Transverse colon (tissue), 4 donors: ENCODE data around the gene DGKD. TPM values are rescaled to one million over a fixed set of nuclear protein-coding genes. Genes with fewer than 3 reads are reported as not detected.

ENCODE experiments used
- DNase-seq: peaks from one replicate; pipeline ENCODE4 v3.0.0-alpha.2; 2019
- H3K27ac ChIP-seq, 4 donors: fragments of 200-600 bp; sonication (generic); 2 replicates each; pipeline ENCODE4 v1.5.1; 2016 to 2018; ENCODE audit warnings: inconsistent platforms in 4 of 4
- H3K27me3 ChIP-seq: fragments of 200-600 bp; sonication (generic); 2 replicates; pipeline ENCODE4 v1.5.1; 2017; ENCODE audit warnings: inconsistent platforms
- H3K36me3 ChIP-seq, 4 donors: fragments of 200-600 bp; sonication (generic); 2 replicates each; pipeline ENCODE4 v1.5.1; 2017 to 2019; ENCODE audit warnings: inconsistent platforms in 4 of 4
- H3K4me1 ChIP-seq, 4 donors: fragments of 200-600 bp; sonication (generic); 2 replicates each; pipeline ENCODE4 v1.5.1; 2017 to 2020; ENCODE audit warnings: inconsistent platforms in 4 of 4
- H3K4me3 ChIP-seq, 4 donors: fragments of 200-600 bp; sonication (generic); 1 replicate in 1 of 4; 2 replicates in 3 of 4; pipeline versions ENCODE4 v1.5.1 to v1.6.1; 2017 to 2019; ENCODE audit warnings: inconsistent platforms in 4 of 4
- H3K9me3 ChIP-seq, 2 donors: fragments of 200-600 bp; sonication (generic); 2 replicates each; pipeline ENCODE4 v1.5.1; 2017 to 2019; ENCODE audit warnings: inconsistent platforms in 2 of 2
- CTCF ChIP-seq, 5 experiments: fragments of 200-600 bp in 3 of 5; fragments of 450-650 bp in 2 of 5; sonication (generic) in 3 of 5; IDR thresholded peaks; 1 replicate in 2 of 5; 2 replicates in 3 of 5; pipeline ENCODE4 v1.5.1; 2016 to 2017; ENCODE audit warnings: antibody characterized with exemption in 5 of 5, inconsistent platforms in 3 of 5, mild to moderate bottlenecking in 2 of 5, moderate library complexity in 1 of 5
- EP300 ChIP-seq: sonication (generic); formaldehyde crosslinking; IDR thresholded peaks from one replicate; pipeline ENCODE4 v1.6.1; 2017; ENCODE audit warnings: antibody characterized with exemption, low read depth
- POLR2A ChIP-seq: fragments of 450-650 bp; IDR thresholded peaks from one replicate; pipeline ENCODE4 v1.6.1; 2016; ENCODE audit warnings: antibody characterized with exemption, mild to moderate bottlenecking, moderate library complexity
- POLR2AphosphoS5 ChIP-seq, 3 donors: sonication (generic); formaldehyde crosslinking; IDR thresholded peaks; one replicate each; pipeline ENCODE4 v1.6.1; 2016; ENCODE audit warnings: antibody characterized with exemption in 3 of 3
- whole genome bisulfite sequencing, 2 donors: methylation state at CpG; one replicate each; pipeline ENCODE4 v1.1.5; 2018; ENCODE audit warnings: low coverage in 1 of 2; 5-methylcytosine and 5-hydroxymethylcytosine counted together
- in situ Hi-C, 4 donors: fragments of 200-750 bp; cut with MboI; loops; one replicate each; pipeline versions ENCODE4 v1.15.0 to v1.15.1; 2017; ENCODE audit warnings: low sequenced_read_pairs in 3 of 4, low pct_ligation_motif_present in 1 of 4, low pct_unique_long_range_greater_than_20kb in 1 of 4
- intact Hi-C: fragments of 100-400 bp; cut with DNase I; formaldehyde crosslinking; loops from one replicate; pipeline ENCODE4 v1.15.1; 2023; ENCODE audit warnings: low total_unique reads
- total RNA-seq, 4 donors: library from RNA; depleted of rRNA; stranded (reverse); fragments of >200 nt; gene quantifications; one replicate each; pipeline ENCODE4 v1.1.0, GENCODE V29; 2016

Gene DGKD
- total RNA-seq, 4 donors from 2014 or later: 55.7 to 166 (median 91.5) TPM

GRCh38 chr2:233444501-233444900 is 90.2 kb downstream of the DGKD start:
- Histone ChIP-seq H3K4me3 (no peak overlapping the region), H3K9me3 (no peaks in the 10 kb centered on the region), H3K27ac (no peak overlapping the region), H3K27me3 (no peaks in the 10 kb centered on the region), H3K4me1 (peaks cover 0 to 12% (median 2%) of the 10 kb centered on the region in 4 donors), H3K36me3 (peaks cover 0 to 14% (median 6%) of the 10 kb centered on the region in 4 donors)
- WGBS, 2 donors: 96 to 100% methylated on average over 1 to 11 of the region's 11 CpGs
- intact Hi-C loops: loop anchor here (5.0 kb wide), 1 partner anchor 92 kb away; the partner anchor contains the start of gene DGKD
- TF ChIP-seq CTCF (IDR thresholded peaks at IDR 0.05) (no peak), POLR2A (no peak), EP300 (no peak), POLR2AphosphoS5 (IDR thresholded peaks at IDR 0.05) (no peak)
- peak; percentile 5 for DNase-seq
- in situ Hi-C loops: loop anchor here in 1 of 4 donors (25.0 kb wide), 1 partner anchor 157 kb away; no protein-coding TSS in a partner anchor

- intact Hi-C loops: no loop called here
- TF ChIP-seq POLR2AphosphoS5 (IDR thresholded peaks at IDR 0.05): no peak
- no peak for TF ChIP-seq EP300
- no peak for TF ChIP-seq POLR2A
- TF ChIP-seq CTCF (IDR thresholded peaks at IDR 0.05): no peak
- peak; percentile 4 for DNase-seq
Measured at GRCh38 chr2:233445152-233445830, 91.0 kb downstream of the DGKD start.

GRCh38 chr2:233446121-233446520 is 91.8 kb downstream of the DGKD start:
- intact Hi-C loops (no loop called here), in situ Hi-C loops (loop anchor here in 1 of 4 donors (25.0 kb wide), 1 partner anchor 159 kb away; no protein-coding TSS in a partner anchor)
- peaks cover 0 to 12% (median 2%) of the 10 kb centered on the region in 4 donors for H3K4me1 ChIP-seq
- no peak overlapping the region for H3K4me3 ChIP-seq
- H3K9me3 ChIP-seq: no peaks in the 10 kb centered on the region
- H3K27ac ChIP-seq: no peak overlapping the region
- H3K27me3 ChIP-seq: no peaks in the 10 kb centered on the region
- TF ChIP-seq POLR2A: no peak
- no peak for TF ChIP-seq POLR2AphosphoS5 (IDR thresholded peaks at IDR 0.05)
- TF ChIP-seq EP300: no peak
- TF ChIP-seq CTCF (IDR thresholded peaks at IDR 0.05): no peak
- no peak for DNase-seq
- 89% methylated on average over 1 of the region's 1 CpG; no CpG with 5 or more reads in 1 of the 2 donors for WGBS, 2 donors
- peaks cover 0 to 26% (median 7%) of the 10 kb centered on the region in 4 donors for H3K36me3 ChIP-seq

More at GRCh38 chr2:233445152-233445830, 91.0 kb downstream of the DGKD start:
- Histone ChIP-seq H3K27me3 (no peaks in the 10 kb centered on the region), H3K4me3 (no peak overlapping the region), H3K27ac (no peak overlapping the region), H3K4me1 (peaks cover 0 to 12% (median 2%) of the 10 kb centered on the region in 4 donors), H3K36me3 (peaks cover 0 to 22% (median 7%) of the 10 kb centered on the region in 4 donors), H3K9me3 (no peaks in the 10 kb centered on the region)
- WGBS, 2 donors: 94 to 100% methylated on average over 3 to 12 of the region's 18 CpGs
- in situ Hi-C loops: loop anchor here in 1 of 4 donors (25.0 kb wide), 1 partner anchor 158 kb away; no protein-coding TSS in a partner anchor

- WGBS, 2 donors: 94 to 100% methylated on average over 1 to 37 of the region's 37 CpGs
- in situ Hi-C loops (loop anchor here in 1 of 4 donors (25.0 kb wide), 1 partner anchor 159 kb away; no protein-coding TSS in a partner anchor), intact Hi-C loops (no loop called here)
- no peak for TF ChIP-seq POLR2AphosphoS5 (IDR thresholded peaks at IDR 0.05)
- TF ChIP-seq EP300: no peak
- no peak for TF ChIP-seq POLR2A
- TF ChIP-seq CTCF (IDR thresholded peaks at IDR 0.05): no peak
- Histone ChIP-seq H3K4me3 (no peak overlapping the region), H3K36me3 (peaks cover 0 to 31% (median 10%) of the 10 kb centered on the region in 4 donors), H3K9me3 (no peaks in the 10 kb centered on the region), H3K27me3 (no peaks in the 10 kb centered on the region), H3K4me1 (peaks cover 0 to 12% (median 2%) of the 10 kb centered on the region in 4 donors), H3K27ac (no peak overlapping the region)
- peak; percentile 5 for DNase-seq
Measured at GRCh38 chr2:233446606-233447305, 92.5 kb downstream of the DGKD start.
